HepG2 (cell line): ENCODE measurements around the gene BRIP1. TPM values are rescaled to one million over a fixed set of nuclear protein-coding genes. Genes with fewer than 3 reads are reported as not detected.

ENCODE experiments used
- ARID4A ChIP-seq: sonication (generic); formaldehyde crosslinking; IDR thresholded peaks from 2 replicates; pipeline ENCODE4 v1.5.0; 2020; ENCODE audit warnings: mild to moderate bottlenecking, missing genetic modification reagents, borderline replicate concordance
- DPF2 ChIP-seq: sonication (generic); formaldehyde crosslinking; IDR thresholded peaks from 2 replicates; pipeline ENCODE4 v1.4.0; 2020; ENCODE audit warnings: mild to moderate bottlenecking, low read depth, missing genetic modification reagents, borderline replicate concordance
- FOXK1 ChIP-seq: sonication (generic); formaldehyde crosslinking; IDR thresholded peaks from 2 replicates; pipeline ENCODE4 v1.4.0; 2020; ENCODE audit warnings: low read depth, missing genetic modification reagents, borderline replicate concordance
- FOXP4 ChIP-seq: sonication (generic); formaldehyde crosslinking; IDR thresholded peaks from 2 replicates; pipeline ENCODE4 v1.4.0; 2020; ENCODE audit warnings: missing genetic modification reagents
- MED1 ChIP-seq: sonication (generic); formaldehyde crosslinking; IDR thresholded peaks from 2 replicates; pipeline ENCODE4 v1.4.0; 2020; ENCODE audit warnings: missing genetic modification reagents
- PHF8 ChIP-seq: sonication (generic); formaldehyde crosslinking; IDR thresholded peaks from 2 replicates; pipeline ENCODE4 v1.5.0; 2020; ENCODE audit warnings: missing genetic modification reagents
- SNAPC4 ChIP-seq: sonication (generic); formaldehyde crosslinking; IDR thresholded peaks from 2 replicates; pipeline ENCODE4 v1.4.0; 2020; ENCODE audit warnings: mild to moderate bottlenecking, missing genetic modification reagents
- SOX5 ChIP-seq: IDR thresholded peaks from 2 replicates; pipeline ENCODE4 v1.6.1; 2016; ENCODE audit warnings: borderline replicate concordance
- ZBTB38 ChIP-seq: sonication (generic); formaldehyde crosslinking; IDR thresholded peaks from 2 replicates; pipeline ENCODE4 v1.5.1; 2020; ENCODE audit warnings: mild to moderate bottlenecking, missing genetic modification reagents
- polyA plus RNA-seq, 8 experiments: library from polyadenylated mRNA; depleted of rRNA in 3 of 8; stranded (reverse) in 7 of 8; unstranded in 1 of 8; fragments of >200 nt; fragmentation: Illumina TruSeq in 4 of 8; extraction: Trizol in 4 of 8; gene quantifications; 2 replicates each; pipeline versions ENCODE4 v1.2.1 to v1.2.3, GENCODE V29; 2011 to 2016; ENCODE audit warnings: low read depth in 4 of 8, missing spikeins in 1 of 8, mixed read lengths in 1 of 8; ENCODE audit not compliant: insufficient read depth in 1 of 8
- total RNA-seq, 5 experiments: library from RNA; depleted of rRNA; stranded (reverse); fragments of >200 nt; fragmentation: Illumina TruSeq; extraction: Trizol; gene quantifications; 2 replicates each; pipeline ENCODE4 v1.2.3, GENCODE V29; 2016; ENCODE audit warnings: low read depth in 1 of 5
- TF ChIP-seq, protein P1 (sequence below): IDR thresholded peaks from 2 replicates; pipeline ENCODE4 v1.6.1; 2016; ENCODE audit warnings: mild to moderate bottlenecking

BRIP1 gene
- total and polyA plus RNA-seq, 2 of the 13 experiments (the other 11 are each of a cell fraction or from before 2014, with no cell fraction given), result 3.8 to 27.7 TPM

DNA sequence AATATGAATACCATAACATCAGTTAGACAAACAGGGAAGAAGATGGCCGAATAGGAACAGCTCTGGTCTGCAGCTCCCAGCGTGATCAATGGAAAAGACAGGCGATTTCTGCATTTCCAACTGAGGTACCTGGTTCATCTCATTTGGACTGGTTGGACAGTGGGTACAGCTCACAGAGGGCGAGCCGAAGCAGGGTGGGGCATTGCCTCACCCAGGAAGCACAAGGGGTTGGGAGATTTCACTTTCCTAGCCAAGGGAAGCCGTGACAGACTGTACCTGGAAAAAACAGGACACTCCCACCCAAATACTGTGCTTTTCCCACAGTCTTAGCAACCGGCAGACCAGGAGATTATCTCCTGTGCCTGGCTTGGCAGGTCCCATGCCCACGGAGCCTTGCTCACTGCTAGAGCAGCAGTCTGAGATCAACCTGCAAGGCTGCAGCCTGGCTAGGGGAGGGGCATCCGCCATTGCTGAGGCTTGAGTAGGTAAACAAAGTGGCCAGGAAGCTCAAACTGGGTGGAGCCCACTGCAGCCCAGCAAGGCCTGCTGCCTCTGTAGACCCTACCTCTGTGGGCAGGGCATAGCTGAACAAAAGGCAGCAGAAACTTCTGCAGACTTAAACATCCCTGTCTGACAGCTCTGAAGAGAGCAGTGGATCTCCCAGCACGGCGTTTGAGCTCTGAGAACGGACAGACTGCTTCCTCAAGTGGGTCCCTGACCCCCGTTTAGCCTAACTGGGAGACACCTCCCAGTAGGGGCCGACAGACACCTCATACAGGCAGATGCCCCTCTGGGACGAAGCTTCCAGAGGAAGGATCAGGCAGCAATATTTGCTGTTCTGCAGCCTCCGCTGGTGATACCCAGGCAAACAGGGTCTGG is 190.1 kb downstream of the BRIP1 start (continued):
- 0 out of 2 replicates have a peak, but pooled peaks have one; percentile 41 for TF ChIP-seq ZBTB38 (CRISPR knock-in tag)
- 0 out of 2 replicates have a peak, but pooled peaks have one; percentile 39 for TF ChIP-seq SNAPC4 (CRISPR knock-in tag)
- TF ChIP-seq FOXK1 (CRISPR knock-in tag), result peak; percentile 64; the same call in 1 of the 2 replicates
- peak; percentile 45; the same call in 1 of the 2 replicates for TF ChIP-seq DPF2 (CRISPR knock-in tag)
- peak; percentile 56; the same call in 1 of the 2 replicates for TF ChIP-seq ARID4A (CRISPR knock-in tag)
- 0 out of 2 replicates have a peak, but pooled peaks have one; percentile 22 for TF ChIP-seq FOXP4 (CRISPR knock-in tag)
- peak; percentile 71 for TF ChIP-seq PHF8
- peak; percentile 48 for TF ChIP-seq SOX5 (CRISPR knock-in tag)
- TF ChIP-seq, protein P1, sequence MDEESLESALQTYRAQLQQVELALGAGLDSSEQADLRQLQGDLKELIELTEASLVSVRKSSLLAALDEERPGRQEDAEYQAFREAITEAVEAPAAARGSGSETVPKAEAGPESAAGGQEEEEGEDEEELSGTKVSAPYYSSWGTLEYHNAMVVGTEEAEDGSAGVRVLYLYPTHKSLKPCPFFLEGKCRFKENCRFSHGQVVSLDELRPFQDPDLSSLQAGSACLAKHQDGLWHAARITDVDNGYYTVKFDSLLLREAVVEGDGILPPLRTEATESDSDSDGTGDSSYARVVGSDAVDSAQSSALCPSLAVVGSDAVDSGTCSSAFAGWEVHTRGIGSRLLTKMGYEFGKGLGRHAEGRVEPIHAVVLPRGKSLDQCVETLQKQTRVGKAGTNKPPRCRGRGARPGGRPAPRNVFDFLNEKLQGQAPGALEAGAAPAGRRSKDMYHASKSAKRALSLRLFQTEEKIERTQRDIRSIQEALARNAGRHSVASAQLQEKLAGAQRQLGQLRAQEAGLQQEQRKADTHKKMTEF (CRISPR knock-in tag), result peak; percentile 74
- TF ChIP-seq MED1, result peak; percentile 35; the same call in 1 of the 2 replicates
